IMR-90 (cell line): ENCODE measurements around the gene OR4D11. TPM values are rescaled to one million over a fixed set of nuclear protein-coding genes. Genes with fewer than 3 reads are reported as not detected.

ENCODE experiments used
- ATAC-seq: fragments of 200-7000 bp; cut with Tn5 transposase; 2 replicates; pipeline ENCODE4 v1.9.1; 2020; ENCODE audit warnings: low read depth, mild to moderate bottlenecking, moderate library complexity
- BruUV-seq: library from RNA; stranded (reverse); fragments of 400-500 nt; replicated peaks from 2 replicates; lab custom pipeline; 2021; lab: Mats Ljungman, UMichigan
- CTCF ChIA-PET: fragments of 300-600 bp; formaldehyde crosslinking; extraction: SDS; loops from one replicate; lab custom pipeline; 2021; ENCODE audit warnings: antibody characterized with exemption; lab: Yijun Ruan, JAX
- POLR2A ChIA-PET: fragments of 300-600 bp; sonication (Branson Sonifier 250); formaldehyde crosslinking; loops from one replicate; lab custom pipeline; 2022; ENCODE audit warnings: antibody characterized with exemption; ENCODE audit not compliant: unreplicated experiment; lab: Charles Lee
- DNase-seq: peaks from one replicate; pipeline ENCODE4 v3.0.0; 2013
- H2AFZ ChIP-seq: replicated peaks from 2 replicates; pipeline ENCODE3; 2013; ENCODE audit warnings: low read length, mild to moderate bottlenecking; ENCODE audit not compliant: poor library complexity
- H2AK5ac ChIP-seq: 2 replicates; pipeline ENCODE4 v1.6.1; 2013; ENCODE audit warnings: low read depth, low read length, inconsistent platforms
- H2AK9ac ChIP-seq: replicated peaks from 2 replicates; pipeline ENCODE3; 2013; ENCODE audit warnings: mild to moderate bottlenecking, low read depth, low read length, moderate library complexity; ENCODE audit not compliant: poor library complexity
- H2BK120ac ChIP-seq: 2 replicates; pipeline ENCODE4 v1.6.1; 2013; ENCODE audit warnings: low read depth, low read length, inconsistent platforms
- H2BK15ac ChIP-seq: 3 replicates; pipeline ENCODE4 v1.6.1; 2013; ENCODE audit warnings: low read depth, low read length, inconsistent platforms
- H2BK20ac ChIP-seq: 2 replicates; pipeline ENCODE4 v1.6.1; 2013; ENCODE audit warnings: low read depth, mild to moderate bottlenecking, inconsistent platforms, low read length, moderate library complexity
- H2BK5ac ChIP-seq: 2 replicates; pipeline ENCODE4 v1.6.1; 2013; ENCODE audit warnings: mild to moderate bottlenecking, low read depth, low read length, inconsistent platforms; ENCODE audit not compliant: poor library complexity, severe bottlenecking
- H3K14ac ChIP-seq: replicated peaks from 2 replicates; pipeline ENCODE4 v1.6.1; 2013; ENCODE audit warnings: low read depth, low read length, inconsistent platforms
- H3K18ac ChIP-seq: 2 replicates; pipeline ENCODE4 v1.6.1; 2013; ENCODE audit warnings: low read depth, low read length, control low read depth
- H3K23ac ChIP-seq: 2 replicates; pipeline ENCODE4 v1.6.1; 2013; ENCODE audit warnings: low read depth, low read length, inconsistent platforms
- H3K27ac ChIP-seq: 2 replicates; pipeline ENCODE4 v1.5.1; 2013; ENCODE audit warnings: mild to moderate bottlenecking, control low read depth, low read length; ENCODE audit not compliant: insufficient read depth
- H3K27me3 ChIP-seq: 2 replicates; pipeline ENCODE4 v1.6.1; 2013; ENCODE audit warnings: low read length; ENCODE audit not compliant: control insufficient read depth, insufficient read depth
- H3K36me3 ChIP-seq: 2 replicates; pipeline ENCODE4 v1.6.1; 2013; ENCODE audit warnings: low read length, mixed read lengths; ENCODE audit not compliant: control insufficient read depth, insufficient read depth
- H3K4ac ChIP-seq: 2 replicates; pipeline ENCODE4 v1.6.1; 2013; ENCODE audit warnings: low read depth, low read length, inconsistent platforms
- H3K4me1 ChIP-seq: 2 replicates; pipeline ENCODE4 v1.6.1; 2013; ENCODE audit warnings: low read length, mixed read lengths; ENCODE audit not compliant: control insufficient read depth, insufficient read depth
- H3K4me2 ChIP-seq: 2 replicates; pipeline ENCODE4 v1.6.1; 2013; ENCODE audit warnings: low read depth, mild to moderate bottlenecking, control low read depth, low read length, moderate library complexity
- H3K4me3 ChIP-seq: 2 replicates; pipeline ENCODE4 v1.5.1; 2013; ENCODE audit warnings: low read depth, mild to moderate bottlenecking, control low read depth, low read length, moderate library complexity; ENCODE audit not compliant: insufficient read depth
- H3K56ac ChIP-seq: 2 replicates; pipeline ENCODE4 v1.6.1; 2013; ENCODE audit warnings: low read length, inconsistent platforms; ENCODE audit not compliant: insufficient read depth; ENCODE audit errors: extremely low read depth
- H3K79me1 ChIP-seq, 2 experiments: 2 replicates each; pipeline ENCODE4 v1.6.1; 2013; ENCODE audit warnings: low read length in 2 of 2, inconsistent platforms in 1 of 2, low read depth in 1 of 2
- H3K9ac ChIP-seq: 2 replicates; pipeline ENCODE4 v1.6.1; 2013; ENCODE audit warnings: low read depth, low read length, control low read depth
- H3K9me1 ChIP-seq: 2 replicates; pipeline ENCODE4 v1.6.1; 2013; ENCODE audit warnings: low read length, inconsistent platforms; ENCODE audit not compliant: insufficient read depth
- H3K9me3 ChIP-seq: 2 replicates; pipeline ENCODE4 v1.6.1; 2013; ENCODE audit warnings: low read length; ENCODE audit not compliant: control insufficient read depth, insufficient read depth
- H4K20me1 ChIP-seq: 2 replicates; pipeline ENCODE4 v1.6.1; 2013; ENCODE audit warnings: low read length, inconsistent platforms; ENCODE audit not compliant: insufficient read depth
- H4K5ac ChIP-seq: 2 replicates; pipeline ENCODE4 v1.6.1; 2013; ENCODE audit warnings: mild to moderate bottlenecking, low read depth, low read length, control low read depth
- H4K8ac ChIP-seq, 2 experiments: 2 replicates each; pipeline ENCODE4 v1.6.1; 2013; ENCODE audit warnings: low read depth in 2 of 2, low read length in 2 of 2, control low read depth in 1 of 2, inconsistent platforms in 1 of 2
- H4K91ac ChIP-seq: 2 replicates; pipeline ENCODE4 v1.6.1; 2013; ENCODE audit warnings: low read depth, low read length, inconsistent platforms; ENCODE audit not compliant: insufficient read depth
- BHLHE40 ChIP-seq: fragments of 150-350 bp; IDR thresholded peaks from 2 replicates; pipeline ENCODE4 v1.6.1; 2016; ENCODE audit warnings: mild to moderate bottlenecking, low read depth, low read length
- CEBPB ChIP-seq: IDR thresholded peaks from 2 replicates; pipeline ENCODE4 v1.6.1; 2012; ENCODE audit warnings: low read depth, low read length, improper control_type of control experiment
- CHD1 ChIP-seq: IDR thresholded peaks from 2 replicates; pipeline ENCODE4 v1.6.1; 2012; ENCODE audit warnings: low read depth, low read length, improper control_type of control experiment
- ELK1 ChIP-seq: fragments of 150-350 bp; IDR thresholded peaks from 2 replicates; pipeline ENCODE4 v1.6.1; 2016; ENCODE audit warnings: low read depth, mild to moderate bottlenecking, low read length, moderate library complexity, borderline replicate concordance
- FOS ChIP-seq: fragments of 150-350 bp; IDR thresholded peaks from 2 replicates; pipeline ENCODE4 v1.6.1; 2016; ENCODE audit warnings: low read depth, low read length
- MAFK ChIP-seq: IDR thresholded peaks from 2 replicates; pipeline ENCODE4 v1.6.1; 2012; ENCODE audit warnings: low read depth, low read length, improper control_type of control experiment
- MAZ ChIP-seq: IDR thresholded peaks from 2 replicates; pipeline ENCODE4 v1.6.1; 2012; ENCODE audit warnings: low read depth, mild to moderate bottlenecking, low read length, improper control_type of control experiment, moderate library complexity, borderline replicate concordance
- MXI1 ChIP-seq: IDR thresholded peaks from 2 replicates; pipeline ENCODE4 v1.6.1; 2012; ENCODE audit warnings: low read depth, mild to moderate bottlenecking, low read length, moderate library complexity, borderline replicate concordance
- NFE2L2 ChIP-seq: fragments of 150-350 bp; IDR thresholded peaks from 2 replicates; pipeline ENCODE4 v1.6.1; 2016; ENCODE audit warnings: low read depth, mild to moderate bottlenecking, low read length
- POLR2A ChIP-seq: IDR thresholded peaks from 2 replicates; pipeline ENCODE4 v1.6.1; 2012; ENCODE audit warnings: mild to moderate bottlenecking, low read depth, low read length
- RAD21 ChIP-seq: IDR thresholded peaks from 2 replicates; pipeline ENCODE4 v1.6.1; 2012; ENCODE audit warnings: low read length, improper control_type of control experiment
- RCOR1 ChIP-seq: IDR thresholded peaks from 2 replicates; pipeline ENCODE4 v1.6.1; 2012; ENCODE audit warnings: mild to moderate bottlenecking, low read length, improper control_type of control experiment; ENCODE audit not compliant: insufficient replicate concordance
- RFX5 ChIP-seq: IDR thresholded peaks from 2 replicates; pipeline ENCODE4 v1.8.0; 2012; ENCODE audit warnings: low read depth, mild to moderate bottlenecking, low read length, moderate library complexity
- SMC3 ChIP-seq: fragments of 150-350 bp; IDR thresholded peaks from 2 replicates; pipeline ENCODE4 v1.6.1; 2016; ENCODE audit warnings: low read depth, mild to moderate bottlenecking, antibody characterized with exemption, low read length, moderate library complexity
- WGBS, 2 experiments: methylation state at CpG; one replicate each; pipeline versions ENCODE4 v1.1.5 to v1.1.7; 2013; ENCODE audit warnings: missing lambda C conversion rate in 2 of 2; ENCODE audit not compliant: insufficient read length in 1 of 2; ENCODE audit errors: extremely low coverage in 2 of 2; 5-methylcytosine and 5-hydroxymethylcytosine counted together
- dilution Hi-C: fragments of 300-500 bp; cut with HindIII; formaldehyde crosslinking; loops from one replicate; pipeline ENCODE4 v1.14.3; 2018; ENCODE audit warnings: low sequenced_read_pairs; ENCODE audit not compliant: unreplicated experiment
- in situ Hi-C: fragments of 300-500 bp; cut with MboI; formaldehyde crosslinking; loops from 3 replicates; pipeline ENCODE4 v1.14.3; 2019; ENCODE audit warnings: low sequenced_read_pairs, inconsistent platforms, mixed read lengths
- intact Hi-C: fragments of 100-400 bp; cut with micrococcal nuclease; formaldehyde crosslinking; loops from 2 replicates; pipeline ENCODE4 v1.10.0; 2022
- polyA plus RNA-seq, 3 experiments: library from polyadenylated mRNA; depleted of rRNA; stranded (reverse); fragments of >200 nt; gene quantifications; 2 replicates each; pipeline ENCODE4 v1.2.3, GENCODE V29; 2012; ENCODE audit warnings: low replicate concordance in 1 of 3
- total RNA-seq: library from RNA; depleted of rRNA; stranded (reverse); fragments of >200 nt; gene quantifications from 2 replicates; pipeline ENCODE4 v1.2.3, GENCODE V29; 2012
- TF ChIP-seq, protein P1 (sequence below): fragments of 150-350 bp; IDR thresholded peaks from 2 replicates; pipeline ENCODE4 v1.6.1; 2017; ENCODE audit warnings: mild to moderate bottlenecking, antibody characterized with exemption, low read length, low read depth
- TF ChIP-seq, protein P2 (sequence below): conservative IDR thresholded peaks from 2 replicates; pipeline ENCODE4 v1.5.1; 2012; ENCODE audit warnings: mild to moderate bottlenecking, low read depth, low read length, improper control_type of control experiment

OR4D11 gene
- total and polyA plus RNA-seq, 2 of the 4 experiments (the other 2 are of a cell fraction): not detected

DNA sequence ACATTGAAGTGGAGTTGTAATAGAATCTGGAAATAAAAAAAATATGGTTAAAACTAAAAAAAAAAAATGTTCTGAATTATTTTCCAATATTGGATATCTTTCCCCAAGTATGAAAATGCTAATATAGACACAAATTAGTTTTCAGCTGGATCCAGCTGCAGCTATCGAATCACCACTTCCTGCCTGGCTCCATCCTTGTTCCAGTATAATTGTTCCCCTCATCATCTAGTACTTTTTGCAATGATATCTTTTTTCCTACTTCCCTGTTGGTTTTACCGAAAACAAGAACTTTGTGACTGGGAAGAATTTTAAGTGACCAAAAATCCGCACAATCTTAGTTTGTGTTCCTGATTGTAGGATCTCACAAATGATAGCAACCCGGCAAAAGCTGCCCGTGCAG is 17.4 kb downstream of the OR4D11 start:
- H3K79me1 ChIP-seq: no peaks in the 10 kb centered on the region
- ChIA-PET CTCF (interaction anchor here (0.6 kb wide), 1 partner anchor 50 kb away, joined by 4 read pairs; no protein-coding TSS in a partner anchor), POLR2A (no interaction called here)
- H3K56ac ChIP-seq: no peak overlapping the region
- H2BK20ac ChIP-seq: no peak overlapping the region
- H3K4me3 ChIP-seq: no peak overlapping the region
- no peak overlapping the region for H4K91ac ChIP-seq
- H2BK15ac ChIP-seq: no peak overlapping the region
- DNase-seq (no peak), ATAC-seq (no peak)
- no peaks in the 10 kb centered on the region for H3K4me1 ChIP-seq
- H2BK5ac ChIP-seq: no peak overlapping the region
- no peak overlapping the region for H3K27ac ChIP-seq
- H3K27me3 ChIP-seq: no peaks in the 10 kb centered on the region
- TF ChIP-seq RAD21 (no peak), BHLHE40 (no peak), POLR2A (no peak), RCOR1 (no peak), NFE2L2 (no peak), CHD1 (no peak), MXI1 (no peak), CEBPB (no peak), ELK1 (no peak), MAFK (no peak), SMC3 (no peak), FOS (no peak), MAZ (no peak), RFX5 (no peak)
- TF ChIP-seq, protein P1, sequence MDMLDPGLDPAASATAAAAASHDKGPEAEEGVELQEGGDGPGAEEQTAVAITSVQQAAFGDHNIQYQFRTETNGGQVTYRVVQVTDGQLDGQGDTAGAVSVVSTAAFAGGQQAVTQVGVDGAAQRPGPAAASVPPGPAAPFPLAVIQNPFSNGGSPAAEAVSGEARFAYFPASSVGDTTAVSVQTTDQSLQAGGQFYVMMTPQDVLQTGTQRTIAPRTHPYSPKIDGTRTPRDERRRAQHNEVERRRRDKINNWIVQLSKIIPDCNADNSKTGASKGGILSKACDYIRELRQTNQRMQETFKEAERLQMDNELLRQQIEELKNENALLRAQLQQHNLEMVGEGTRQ: no peak
- TF ChIP-seq, protein P2, sequence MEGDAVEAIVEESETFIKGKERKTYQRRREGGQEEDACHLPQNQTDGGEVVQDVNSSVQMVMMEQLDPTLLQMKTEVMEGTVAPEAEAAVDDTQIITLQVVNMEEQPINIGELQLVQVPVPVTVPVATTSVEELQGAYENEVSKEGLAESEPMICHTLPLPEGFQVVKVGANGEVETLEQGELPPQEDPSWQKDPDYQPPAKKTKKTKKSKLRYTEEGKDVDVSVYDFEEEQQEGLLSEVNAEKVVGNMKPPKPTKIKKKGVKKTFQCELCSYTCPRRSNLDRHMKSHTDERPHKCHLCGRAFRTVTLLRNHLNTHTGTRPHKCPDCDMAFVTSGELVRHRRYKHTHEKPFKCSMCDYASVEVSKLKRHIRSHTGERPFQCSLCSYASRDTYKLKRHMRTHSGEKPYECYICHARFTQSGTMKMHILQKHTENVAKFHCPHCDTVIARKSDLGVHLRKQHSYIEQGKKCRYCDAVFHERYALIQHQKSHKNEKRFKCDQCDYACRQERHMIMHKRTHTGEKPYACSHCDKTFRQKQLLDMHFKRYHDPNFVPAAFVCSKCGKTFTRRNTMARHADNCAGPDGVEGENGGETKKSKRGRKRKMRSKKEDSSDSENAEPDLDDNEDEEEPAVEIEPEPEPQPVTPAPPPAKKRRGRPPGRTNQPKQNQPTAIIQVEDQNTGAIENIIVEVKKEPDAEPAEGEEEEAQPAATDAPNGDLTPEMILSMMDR: no peak
- dilution Hi-C loops: no loop called here
- intact Hi-C loops: no loop called here
- WGBS, 2 experiments: 89% methylated on average over 3 of the region's 5 CpGs; no CpG with 5 or more reads in 1 of the 2 experiments
- no peaks in the 10 kb centered on the region for H3K9me3 ChIP-seq
- H2BK120ac ChIP-seq: no peak overlapping the region
- H3K23ac ChIP-seq: no peak overlapping the region
- H2AFZ ChIP-seq: no peak overlapping the region
- H4K8ac ChIP-seq: no peak overlapping the region
- H3K18ac ChIP-seq: no peak overlapping the region
- H3K4me2 ChIP-seq: no peak overlapping the region
- no peak overlapping the region for H3K9ac ChIP-seq
- in situ Hi-C loops: no loop called here
- H2AK5ac ChIP-seq: no peak overlapping the region
- no peak overlapping the region for H3K4ac ChIP-seq
- H3K9me1 ChIP-seq: no peaks in the 10 kb centered on the region
- H2AK9ac ChIP-seq: no peak overlapping the region
- no peaks in the 10 kb centered on the region for H3K36me3 ChIP-seq
- BruUV-seq: no TSS peak
- H4K5ac ChIP-seq: no peak overlapping the region
- H4K20me1 ChIP-seq: no peaks in the 10 kb centered on the region
- H3K14ac ChIP-seq: no peak overlapping the region
